ENCODE results near the gene CDK14.
"Not testable (repeated sequence)": the region's sequence is repeated elsewhere in the genome, so short reads cannot be mapped to it uniquely, and the experiment has no call there.

The CDK14 gene

GRCh38 chr7:90723233-90723632 lies 127.1 kb downstream of the CDK14 start:
- Histone ChIP-seq H3K9ac (ENCODE audit: low read length in 5 of 5) (no peak overlapping the region), H3K27me3 (ENCODE audit: control insufficient read depth in 5 of 5, insufficient read depth in 4 of 5, low read length in 5 of 5) (no peaks in the 10 kb centered on the region), H3K36me3 (ENCODE audit: control insufficient read depth in 5 of 5, insufficient read depth in 5 of 5, low read length in 5 of 5) (no peaks in the 10 kb centered on the region), H3K27ac (ENCODE audit: low read depth, low read length) (no peak overlapping the region), H3K4me1 (ENCODE audit: control insufficient read depth in 5 of 5, insufficient read depth in 5 of 5, low read length in 5 of 5) (peaks cover 5 to 23% (median 14%) of the 10 kb centered on the region in 5 donors), H3K9me3 (ENCODE audit: control insufficient read depth in 5 of 5, low read length in 5 of 5) (no peaks in the 10 kb centered on the region), H3K4me3 (ENCODE audit: low read depth in 1 of 5, low read length in 5 of 5) (no peak overlapping the region)

GRCh38 chr7:90723866-90724265 lies 127.7 kb downstream of the CDK14 start:
- Histone ChIP-seq H3K36me3 (ENCODE audit: control insufficient read depth in 5 of 5, insufficient read depth in 5 of 5, low read length in 5 of 5) (no peaks in the 10 kb centered on the region), H3K4me3 (ENCODE audit: low read depth in 1 of 5, low read length in 5 of 5) (no peak overlapping the region), H3K9me3 (ENCODE audit: control insufficient read depth in 5 of 5, low read length in 5 of 5) (no peaks in the 10 kb centered on the region), H3K4me1 (ENCODE audit: control insufficient read depth in 5 of 5, insufficient read depth in 5 of 5, low read length in 5 of 5) (peaks cover 5 to 23% (median 14%) of the 10 kb centered on the region in 5 donors), H3K9ac (ENCODE audit: low read length in 5 of 5) (no peak overlapping the region), H3K27me3 (ENCODE audit: control insufficient read depth in 5 of 5, insufficient read depth in 4 of 5, low read length in 5 of 5) (no peaks in the 10 kb centered on the region), H3K27ac (ENCODE audit: low read depth, low read length) (no peak overlapping the region)

GRCh38 chr7:90726120-90726519 lies 130.0 kb downstream of the CDK14 start:
- H3K4me3 ChIP-seq (ENCODE audit: low read depth in 1 of 5, low read length in 5 of 5) = no peak overlapping the region
- H3K4me1 ChIP-seq (ENCODE audit: control insufficient read depth in 5 of 5, insufficient read depth in 5 of 5, low read length in 5 of 5) = peaks cover 5 to 20% (median 12%) of the 10 kb centered on the region in 5 donors
- peak overlapping the region; percentile 33 for H3K27ac ChIP-seq (ENCODE audit: low read depth, low read length)
- no peaks in the 10 kb centered on the region for H3K27me3 ChIP-seq (ENCODE audit: control insufficient read depth in 5 of 5, insufficient read depth in 4 of 5, low read length in 5 of 5)
- no peak overlapping the region for H3K9ac ChIP-seq (ENCODE audit: low read length in 5 of 5)
- H3K9me3 ChIP-seq (ENCODE audit: control insufficient read depth in 5 of 5, low read length in 5 of 5) = no peaks in the 10 kb centered on the region
- H3K36me3 ChIP-seq (ENCODE audit: control insufficient read depth in 5 of 5, insufficient read depth in 5 of 5, low read length in 5 of 5) = no peaks in the 10 kb centered on the region

GRCh38 chr7:90726623-90727022 lies 130.5 kb downstream of the CDK14 start:
- H3K36me3 ChIP-seq (ENCODE audit: control insufficient read depth in 5 of 5, insufficient read depth in 5 of 5, low read length in 5 of 5) = no peaks in the 10 kb centered on the region
- H3K4me3 ChIP-seq (ENCODE audit: low read depth in 1 of 5, low read length in 5 of 5) = peak overlapping the region in 1 of 5 donors; percentile 12
- peak overlapping the region in 1 of 5 donors; percentile 3 for H3K9ac ChIP-seq (ENCODE audit: low read length in 5 of 5)
- H3K9me3 ChIP-seq (ENCODE audit: control insufficient read depth in 5 of 5, low read length in 5 of 5) = no peaks in the 10 kb centered on the region
- H3K27ac ChIP-seq (ENCODE audit: low read depth, low read length) = peak overlapping the region; percentile 33
- peaks cover 2 to 15% (median 10%) of the 10 kb centered on the region in 5 donors for H3K4me1 ChIP-seq (ENCODE audit: control insufficient read depth in 5 of 5, insufficient read depth in 5 of 5, low read length in 5 of 5)
- no peaks in the 10 kb centered on the region for H3K27me3 ChIP-seq (ENCODE audit: control insufficient read depth in 5 of 5, insufficient read depth in 4 of 5, low read length in 5 of 5)

GRCh38 chr7:90727412-90727811 lies 131.3 kb downstream of the CDK14 start:
- peaks cover 2 to 12% (median 10%) of the 10 kb centered on the region in 5 donors for H3K4me1 ChIP-seq (ENCODE audit: control insufficient read depth in 5 of 5, insufficient read depth in 5 of 5, low read length in 5 of 5)
- H3K4me3 ChIP-seq (ENCODE audit: low read depth in 1 of 5, low read length in 5 of 5) = no peak overlapping the region
- H3K36me3 ChIP-seq (ENCODE audit: control insufficient read depth in 5 of 5, insufficient read depth in 5 of 5, low read length in 5 of 5) = no peaks in the 10 kb centered on the region
- no peak overlapping the region for H3K27ac ChIP-seq (ENCODE audit: low read depth, low read length)
- H3K9ac ChIP-seq (ENCODE audit: low read length in 5 of 5) = no peak overlapping the region
- H3K27me3 ChIP-seq (ENCODE audit: control insufficient read depth in 5 of 5, insufficient read depth in 4 of 5, low read length in 5 of 5) = no peaks in the 10 kb centered on the region
- H3K9me3 ChIP-seq (ENCODE audit: control insufficient read depth in 5 of 5, low read length in 5 of 5) = no peaks in the 10 kb centered on the region

GRCh38 chr7:90728568-90728967 lies 132.4 kb downstream of the CDK14 start:
- Histone ChIP-seq H3K4me1 (ENCODE audit: control insufficient read depth in 5 of 5, insufficient read depth in 5 of 5, low read length in 5 of 5) (peaks cover 2 to 12% (median 10%) of the 10 kb centered on the region in 5 donors), H3K27ac (ENCODE audit: low read depth, low read length) (no peak overlapping the region), H3K9ac (ENCODE audit: low read length in 5 of 5) (no peak overlapping the region)

GRCh38 chr7:90735611-90736280 lies 139.6 kb downstream of the CDK14 start:
- not testable (repeated sequence) for H3K9me3 ChIP-seq (ENCODE audit: control insufficient read depth in 5 of 5, low read length in 5 of 5); H3K9ac ChIP-seq (ENCODE audit: low read length in 5 of 5); H3K27ac ChIP-seq (ENCODE audit: low read depth, low read length); H3K27me3 ChIP-seq (ENCODE audit: control insufficient read depth in 5 of 5, insufficient read depth in 4 of 5, low read length in 5 of 5); H3K36me3 ChIP-seq (ENCODE audit: control insufficient read depth in 5 of 5, insufficient read depth in 5 of 5, low read length in 5 of 5); H3K4me1 ChIP-seq (ENCODE audit: control insufficient read depth in 5 of 5, insufficient read depth in 5 of 5, low read length in 5 of 5)
- peak overlapping the region in 1 of 5 donors; percentile 22 for H3K4me3 ChIP-seq (ENCODE audit: low read depth in 1 of 5, low read length in 5 of 5)

More at GRCh38 chr7:90728568-90728967, 132.4 kb downstream of the CDK14 start:
- Histone ChIP-seq H3K27me3 (ENCODE audit: control insufficient read depth in 5 of 5, insufficient read depth in 4 of 5, low read length in 5 of 5) (no peaks in the 10 kb centered on the region), H3K9me3 (ENCODE audit: control insufficient read depth in 5 of 5, low read length in 5 of 5) (no peaks in the 10 kb centered on the region), H3K36me3 (ENCODE audit: control insufficient read depth in 5 of 5, insufficient read depth in 5 of 5, low read length in 5 of 5) (no peaks in the 10 kb centered on the region), H3K4me3 (ENCODE audit: low read depth in 1 of 5, low read length in 5 of 5) (no peak overlapping the region)

GRCh38 chr7:90736316-90736715 lies 140.2 kb downstream of the CDK14 start:
- H3K27ac ChIP-seq (ENCODE audit: low read depth, low read length) = no peak overlapping the region
- H3K27me3 ChIP-seq (ENCODE audit: control insufficient read depth in 5 of 5, insufficient read depth in 4 of 5, low read length in 5 of 5) = no peaks in the 10 kb centered on the region
- H3K4me1 ChIP-seq (ENCODE audit: control insufficient read depth in 5 of 5, insufficient read depth in 5 of 5, low read length in 5 of 5) = peaks cover 0 to 5% (median 0%) of the 10 kb centered on the region in 5 donors
- H3K36me3 ChIP-seq (ENCODE audit: control insufficient read depth in 5 of 5, insufficient read depth in 5 of 5, low read length in 5 of 5) = peaks cover 0 to 8% (median 0%) of the 10 kb centered on the region in 5 donors
- no peak overlapping the region for H3K4me3 ChIP-seq (ENCODE audit: low read depth in 1 of 5, low read length in 5 of 5)
- no peak overlapping the region for H3K9ac ChIP-seq (ENCODE audit: low read length in 5 of 5)
- no peaks in the 10 kb centered on the region for H3K9me3 ChIP-seq (ENCODE audit: control insufficient read depth in 5 of 5, low read length in 5 of 5)

GRCh38 chr7:90736968-90737939 lies 141.1 kb downstream of the CDK14 start:
- Histone ChIP-seq H3K4me3 (ENCODE audit: low read depth in 1 of 5, low read length in 5 of 5) (no peak overlapping the region), H3K9ac (ENCODE audit: low read length in 5 of 5) (no peak overlapping the region), H3K27ac (ENCODE audit: low read depth, low read length) (no peak overlapping the region), H3K9me3 (ENCODE audit: control insufficient read depth in 5 of 5, low read length in 5 of 5) (no peaks in the 10 kb centered on the region), H3K36me3 (ENCODE audit: control insufficient read depth in 5 of 5, insufficient read depth in 5 of 5, low read length in 5 of 5) (peaks cover 0 to 8% (median 0%) of the 10 kb centered on the region in 5 donors), H3K27me3 (ENCODE audit: control insufficient read depth in 5 of 5, insufficient read depth in 4 of 5, low read length in 5 of 5) (no peaks in the 10 kb centered on the region), H3K4me1 (ENCODE audit: control insufficient read depth in 5 of 5, insufficient read depth in 5 of 5, low read length in 5 of 5) (peaks cover 0 to 5% (median 0%) of the 10 kb centered on the region in 5 donors)

- Histone ChIP-seq H3K27me3 (ENCODE audit: control insufficient read depth in 5 of 5, insufficient read depth in 4 of 5, low read length in 5 of 5) (no peaks in the 10 kb centered on the region), H3K27ac (ENCODE audit: low read depth, low read length) (no peak overlapping the region), H3K4me1 (ENCODE audit: control insufficient read depth in 5 of 5, insufficient read depth in 5 of 5, low read length in 5 of 5) (peaks cover 0 to 5% (median 0%) of the 10 kb centered on the region in 5 donors), H3K36me3 (ENCODE audit: control insufficient read depth in 5 of 5, insufficient read depth in 5 of 5, low read length in 5 of 5) (peaks cover 0 to 8% (median 0%) of the 10 kb centered on the region in 5 donors), H3K9me3 (ENCODE audit: control insufficient read depth in 5 of 5, low read length in 5 of 5) (no peaks in the 10 kb centered on the region), H3K9ac (ENCODE audit: low read length in 5 of 5) (no peak overlapping the region), H3K4me3 (ENCODE audit: low read depth in 1 of 5, low read length in 5 of 5) (no peak overlapping the region)
Observed at GRCh38 chr7:90738249-90738648, 142.1 kb downstream of the CDK14 start.
